Prostate gland (tissue), 2 donors: Measurements from ENCODE around the gene VOPP1. TPM values are rescaled to one million over a fixed set of nuclear protein-coding genes. Genes with fewer than 3 reads are reported as not detected.
"Not testable (repeated sequence)": the region's sequence is repeated elsewhere in the genome, so short reads cannot be mapped to it uniquely, and the experiment has no call there.

Source experiments
- DNase-seq: peaks from one replicate; pipeline ENCODE4 v3.0.0-alpha.2; 2019; ENCODE audit warnings: low spot score
- H3K27ac ChIP-seq, 2 donors: fragments of 200-600 bp; sonication (generic); 2 replicates each; pipeline ENCODE4 v1.5.1; 2017 to 2019
- H3K27me3 ChIP-seq: fragments of 200-600 bp; sonication (generic); replicated peaks from 2 replicates; pipeline ENCODE4 v1.5.1; 2019; ENCODE audit not compliant: insufficient read depth
- H3K36me3 ChIP-seq, 2 donors: fragments of 200-600 bp; sonication (generic); 1 replicate in 1 of 2; 2 replicates in 1 of 2; pipeline versions ENCODE4 v1.5.1 to v1.8.1; 2017 to 2019
- H3K4me1 ChIP-seq: fragments of 200-600 bp; sonication (generic); replicated peaks from 2 replicates; pipeline ENCODE4 v1.5.1; 2019
- H3K4me3 ChIP-seq, 2 donors: fragments of 200-600 bp; sonication (generic); 2 replicates each; pipeline ENCODE4 v1.5.1; 2017 to 2019
- H3K9me3 ChIP-seq: fragments of 200-600 bp; sonication (generic); 2 replicates; pipeline ENCODE4 v1.5.1; 2017
- POLR2A ChIP-seq: fragments of 450-650 bp; IDR thresholded peaks from one replicate; pipeline ENCODE4 v1.6.1; 2016; ENCODE audit warnings: antibody characterized with exemption, mild to moderate bottlenecking
- POLR2AphosphoS5 ChIP-seq: sonication (generic); formaldehyde crosslinking; IDR thresholded peaks from one replicate; pipeline ENCODE4 v1.6.1; 2017; ENCODE audit warnings: antibody characterized with exemption
- WGBS: methylation state at CpG from one replicate; pipeline ENCODE4 v1.1.5; 2018; 5-methylcytosine and 5-hydroxymethylcytosine counted together
- intact Hi-C: fragments of 100-400 bp; cut with DNase I; formaldehyde crosslinking; loops from one replicate; pipeline ENCODE4 v1.14.2; 2022
- total RNA-seq, 2 donors: library from RNA; depleted of rRNA; stranded (reverse); fragments of >200 nt; gene quantifications; one replicate each; pipeline ENCODE4 v1.1.0, GENCODE V29; 2016
- TF ChIP-seq, protein P1 (sequence below), 4 experiments: fragments of 200-600 bp in 2 of 4; fragments of 450-650 bp in 2 of 4; sonication (generic) in 2 of 4; IDR thresholded peaks; 1 replicate in 3 of 4; 2 replicates in 1 of 4; pipeline ENCODE4 v1.5.1; 2016 to 2019; ENCODE audit warnings: antibody characterized with exemption in 4 of 4, mild to moderate bottlenecking in 2 of 4, moderate library complexity in 2 of 4

The VOPP1 gene, protein sequence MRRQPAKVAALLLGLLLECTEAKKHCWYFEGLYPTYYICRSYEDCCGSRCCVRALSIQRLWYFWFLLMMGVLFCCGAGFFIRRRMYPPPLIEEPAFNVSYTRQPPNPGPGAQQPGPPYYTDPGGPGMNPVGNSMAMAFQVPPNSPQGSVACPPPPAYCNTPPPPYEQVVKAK
- total RNA-seq = 10 to 100 TPM; 29.4 to 46.6 TPM

DNA sequence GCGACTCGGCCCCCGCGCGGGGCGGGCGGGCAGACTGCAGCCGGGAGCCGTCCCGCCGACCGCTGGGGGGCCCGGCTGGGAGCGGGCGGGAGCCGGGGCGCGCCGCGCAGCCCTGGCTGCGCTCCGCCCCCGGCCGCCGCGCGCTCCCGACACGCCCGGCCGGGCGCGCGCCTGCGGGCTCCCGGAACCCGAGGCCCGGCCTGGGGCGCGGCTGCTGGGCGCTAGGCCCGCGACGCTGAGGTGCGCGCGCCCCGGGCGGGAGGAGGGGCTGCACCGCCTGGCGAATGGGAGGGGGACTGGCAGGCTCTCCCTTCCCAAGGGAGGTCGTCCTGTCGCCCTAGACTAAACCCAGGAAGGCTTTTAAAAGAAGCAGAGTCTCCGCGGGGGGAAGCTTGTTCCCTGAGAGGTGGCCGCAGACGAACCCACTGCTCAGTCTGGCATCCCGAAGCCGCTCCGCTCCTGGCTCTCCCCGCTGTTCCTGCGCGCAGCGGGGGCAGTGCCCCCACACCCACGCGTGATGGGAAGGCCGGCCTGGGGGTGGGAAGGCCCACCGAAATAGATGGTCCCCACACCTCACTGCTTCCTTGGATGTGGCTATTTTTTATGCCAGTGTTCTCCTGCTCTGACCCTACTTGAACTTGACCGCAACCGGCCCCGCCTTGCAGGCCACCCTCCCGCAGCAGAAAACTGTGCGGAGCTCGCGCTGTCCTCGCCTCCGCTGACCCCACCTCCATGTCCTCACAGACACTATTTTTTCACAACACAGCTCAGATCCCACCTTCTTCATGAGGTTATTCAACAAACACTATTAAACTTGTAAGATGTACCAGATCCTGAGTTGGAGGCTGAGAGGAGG lies at the start of gene VOPP1:
Gene VOPP1, minus strand, starts transcription at position 125 of the 856 bp plus-strand sequence. CDS start 178 bp downstream, outside the sequence.
- H3K9me3 ChIP-seq = no peaks in the 10 kb centered on the region
- under 1% methylated on average over 43 of the region's 77 CpGs for WGBS
- peaks cover 15% of the 10 kb centered on the region for H3K4me1 ChIP-seq
- H3K36me3 ChIP-seq = no peaks in the 10 kb centered on the region
- peak; percentile 52 for DNase-seq
- intact Hi-C loops = loop anchor here (10.0 kb wide), 1 partner anchor 208 kb away; the partner anchor contains the start of gene LANCL2
- peak within 1 kb of the TSS; percentile 77 to 85 for H3K27ac ChIP-seq
- no peaks in the 10 kb centered on the region for H3K27me3 ChIP-seq
- TF ChIP-seq POLR2AphosphoS5 = no peak
- TF ChIP-seq, protein P1, sequence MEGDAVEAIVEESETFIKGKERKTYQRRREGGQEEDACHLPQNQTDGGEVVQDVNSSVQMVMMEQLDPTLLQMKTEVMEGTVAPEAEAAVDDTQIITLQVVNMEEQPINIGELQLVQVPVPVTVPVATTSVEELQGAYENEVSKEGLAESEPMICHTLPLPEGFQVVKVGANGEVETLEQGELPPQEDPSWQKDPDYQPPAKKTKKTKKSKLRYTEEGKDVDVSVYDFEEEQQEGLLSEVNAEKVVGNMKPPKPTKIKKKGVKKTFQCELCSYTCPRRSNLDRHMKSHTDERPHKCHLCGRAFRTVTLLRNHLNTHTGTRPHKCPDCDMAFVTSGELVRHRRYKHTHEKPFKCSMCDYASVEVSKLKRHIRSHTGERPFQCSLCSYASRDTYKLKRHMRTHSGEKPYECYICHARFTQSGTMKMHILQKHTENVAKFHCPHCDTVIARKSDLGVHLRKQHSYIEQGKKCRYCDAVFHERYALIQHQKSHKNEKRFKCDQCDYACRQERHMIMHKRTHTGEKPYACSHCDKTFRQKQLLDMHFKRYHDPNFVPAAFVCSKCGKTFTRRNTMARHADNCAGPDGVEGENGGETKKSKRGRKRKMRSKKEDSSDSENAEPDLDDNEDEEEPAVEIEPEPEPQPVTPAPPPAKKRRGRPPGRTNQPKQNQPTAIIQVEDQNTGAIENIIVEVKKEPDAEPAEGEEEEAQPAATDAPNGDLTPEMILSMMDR (IDR thresholded peaks at IDR 0.05) = no peak
- TF ChIP-seq POLR2A = no peak
- H3K4me3 ChIP-seq = peak within 1 kb of the TSS; percentile 68 to 96

DNA sequence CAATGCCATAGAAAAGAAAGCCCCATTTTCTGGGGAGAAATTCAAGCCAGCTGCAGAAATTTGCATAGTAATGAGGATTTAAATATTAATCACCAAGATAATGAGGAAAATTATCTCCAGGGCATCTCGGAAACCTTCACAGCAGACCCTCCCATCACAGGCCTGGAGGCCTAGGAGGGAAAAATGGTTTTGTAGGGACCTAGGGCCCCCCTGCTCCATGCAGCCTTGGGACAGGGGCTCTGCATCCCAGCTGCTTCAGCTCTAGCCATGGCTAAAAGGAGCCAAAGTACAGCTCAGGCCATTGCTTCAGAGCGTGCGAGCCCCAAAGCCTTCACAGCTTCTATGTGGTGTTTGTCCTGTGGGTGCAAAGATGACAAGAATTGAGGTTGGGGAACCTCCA lies 46.6 kb upstream of the VOPP1 start:
- no peak for TF ChIP-seq POLR2A
- TF ChIP-seq, protein P1 (IDR thresholded peaks at IDR 0.05) = no peak
- TF ChIP-seq POLR2AphosphoS5 = no peak
- intact Hi-C loops = no loop called here
- 98% methylated on average over 3 of the region's 3 CpGs for WGBS
- Histone ChIP-seq H3K36me3 (no peaks in the 10 kb centered on the region), H3K4me3 (no peak overlapping the region), H3K4me1 (no peaks in the 10 kb centered on the region), H3K9me3 (no peaks in the 10 kb centered on the region), H3K27ac (no peak overlapping the region), H3K27me3 (no peaks in the 10 kb centered on the region)
- DNase-seq = no peak

DNA sequence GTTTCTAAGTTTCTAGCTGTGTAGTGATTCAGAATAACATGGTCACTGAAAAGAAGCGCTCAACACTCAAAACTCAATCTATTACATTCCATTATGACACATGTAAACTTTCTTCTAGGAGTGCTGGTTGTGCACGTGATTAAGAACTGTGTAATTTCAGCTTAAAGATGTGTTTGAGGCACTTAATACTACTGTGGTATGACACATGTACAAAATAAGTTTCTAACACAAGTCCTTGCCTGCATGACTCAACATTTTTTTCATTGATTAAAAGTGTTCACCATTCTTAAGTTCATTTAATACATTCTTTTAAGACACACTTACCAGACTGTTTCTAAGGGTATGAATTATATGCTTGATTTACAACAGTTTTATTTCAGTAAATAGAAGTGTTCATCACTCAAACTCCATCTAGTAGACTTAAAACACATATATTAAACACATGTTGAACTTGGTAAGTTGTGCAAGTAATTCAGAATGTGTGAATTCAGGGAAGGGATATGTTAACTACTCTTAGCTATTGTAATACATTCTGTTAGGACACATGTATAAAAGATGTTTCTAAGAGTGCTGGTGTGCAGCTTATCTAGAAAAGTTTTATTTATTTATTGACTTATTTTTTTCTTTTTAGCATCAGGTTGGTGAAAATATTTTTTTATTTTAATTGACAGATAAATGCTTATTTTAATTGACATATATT lies 42.2 kb upstream of the VOPP1 start:
- H3K4me3 ChIP-seq, H3K4me1 ChIP-seq, H3K36me3 ChIP-seq, H3K27me3 ChIP-seq, DNase-seq, H3K27ac ChIP-seq, H3K9me3 ChIP-seq, intact Hi-C loops: not testable (repeated sequence)
- WGBS = 62% methylated on average over 2 of the region's 2 CpGs

DNA sequence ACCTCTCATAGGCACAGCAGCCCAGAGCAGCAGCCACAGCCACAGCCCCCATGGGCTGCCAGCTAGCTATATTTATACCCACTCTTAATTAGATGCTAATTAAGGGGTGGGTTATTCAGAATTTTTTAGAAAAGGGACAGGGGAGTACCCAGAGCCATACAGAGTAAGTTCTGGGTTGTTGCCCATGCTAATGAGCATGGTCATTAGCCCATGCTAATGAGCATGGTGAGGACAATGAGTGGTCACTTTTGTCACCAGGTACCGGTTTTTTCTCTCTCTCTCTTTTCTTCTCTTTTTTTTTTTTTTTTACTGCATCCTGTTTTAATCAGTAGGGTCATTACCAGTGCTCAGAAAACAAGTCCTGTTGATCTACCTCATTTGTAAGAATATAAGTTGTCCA lies 37.4 kb upstream of the VOPP1 start:
- H3K4me3 ChIP-seq, DNase-seq: not testable (repeated sequence)

DNA sequence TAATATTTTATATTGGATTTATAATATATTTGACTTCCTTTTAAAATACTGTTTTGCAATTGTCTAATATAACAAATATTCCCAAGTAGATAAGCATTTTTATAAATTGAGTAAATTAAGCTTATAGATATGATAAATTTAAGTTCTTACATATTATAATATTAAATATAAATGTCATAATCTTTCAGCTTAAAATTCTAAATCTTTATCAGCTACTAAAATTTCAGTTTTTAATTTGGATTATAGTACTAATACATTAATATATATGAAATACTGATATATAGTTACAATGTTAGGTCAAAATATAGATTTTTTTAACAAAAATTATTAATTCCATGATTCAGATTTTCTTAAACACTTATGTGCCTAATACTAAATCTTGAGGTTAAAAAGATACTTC lies 33.4 kb upstream of the VOPP1 start:
- H3K27me3 ChIP-seq, H3K27ac ChIP-seq, H3K4me1 ChIP-seq, H3K4me3 ChIP-seq, intact Hi-C loops, H3K9me3 ChIP-seq, DNase-seq, H3K36me3 ChIP-seq: not testable (repeated sequence)

More for the DNA sequence above, 37.4 kb upstream of the VOPP1 start:
- 43% methylated on average over 1 of the region's 1 CpG for WGBS
- H3K27me3 ChIP-seq, H3K9me3 ChIP-seq, H3K27ac ChIP-seq, H3K36me3 ChIP-seq, H3K4me1 ChIP-seq, intact Hi-C loops: not testable (repeated sequence)

DNA sequence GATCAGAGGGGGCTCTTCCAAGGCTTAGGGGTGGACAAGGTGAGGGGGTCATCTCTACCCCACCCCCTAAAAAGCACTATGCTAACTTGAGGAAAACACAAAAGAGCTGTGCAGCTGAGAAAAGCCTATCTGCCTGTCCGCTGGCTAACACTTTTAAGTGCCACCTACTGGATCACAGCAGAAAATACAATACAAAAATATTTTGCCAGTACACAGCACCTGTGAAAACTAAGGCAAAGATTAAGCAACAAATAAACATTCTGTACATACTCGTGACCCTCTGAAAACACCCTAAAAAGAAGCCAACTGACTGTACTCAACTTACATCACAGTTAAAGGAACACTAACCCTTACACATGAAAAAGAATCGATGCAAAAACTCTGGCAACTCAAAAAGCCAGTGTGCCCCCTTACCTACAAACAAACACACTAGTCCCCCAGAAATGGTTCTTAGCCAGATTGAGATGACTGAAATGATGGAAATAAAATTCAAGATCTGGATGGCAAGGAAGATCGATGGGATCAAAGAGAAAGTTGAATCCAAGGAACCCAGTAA lies 25.7 kb upstream of the VOPP1 start:
- intact Hi-C loops = loop anchor here (5.0 kb wide), 2 partner anchors 166 to 321 kb away; no protein-coding TSS in a partner anchor
- H3K4me3 ChIP-seq, H3K9me3 ChIP-seq, H3K36me3 ChIP-seq, H3K27ac ChIP-seq, DNase-seq, H3K27me3 ChIP-seq, H3K4me1 ChIP-seq: not testable (repeated sequence)
- TF ChIP-seq, protein P1 (IDR thresholded peaks at IDR 0.05) = peak in 3 of 4 experiments; percentile 15 to 55 (median 48)
- WGBS = 42% methylated on average over 4 of the region's 4 CpGs
